Measurements from ENCODE around the gene SGMS1.
A peak's percentile ranks its signal among the peaks of the same experiment; 100 is the strongest.

The SGMS1 gene

GRCh38 chr10:50634479-50634878 is 10.7 kb upstream of the SGMS1 start:
- H3K4me3 ChIP-seq (ENCODE audit: low read depth in 1 of 2, low read length in 2 of 2) = no peak overlapping the region
- no peaks in the 10 kb centered on the region for H3K27me3 ChIP-seq (ENCODE audit: low read depth, low read length)
- no peak overlapping the region for H3K27ac ChIP-seq (ENCODE audit: low read length)
- peaks cover 0 to 3% of the 10 kb centered on the region in 2 donors for H3K36me3 ChIP-seq (ENCODE audit: control insufficient read depth in 1 of 2, insufficient read depth in 2 of 2, low read length in 2 of 2)
- no peaks in the 10 kb centered on the region for H3K9me3 ChIP-seq (ENCODE audit: control insufficient read depth in 1 of 2, low read length in 2 of 2)
- no peaks in the 10 kb centered on the region for H3K4me1 ChIP-seq (ENCODE audit: control insufficient read depth in 1 of 2, insufficient read depth in 2 of 2, low read length in 2 of 2)

GRCh38 chr10:50631052-50631451 is 7.3 kb upstream of the SGMS1 start:
- Histone ChIP-seq H3K36me3 (ENCODE audit: control insufficient read depth in 1 of 2, insufficient read depth in 2 of 2, low read length in 2 of 2) (peaks cover 0 to 6% of the 10 kb centered on the region in 2 donors), H3K9me3 (ENCODE audit: control insufficient read depth in 1 of 2, low read length in 2 of 2) (no peaks in the 10 kb centered on the region), H3K4me1 (ENCODE audit: control insufficient read depth in 1 of 2, insufficient read depth in 2 of 2, low read length in 2 of 2) (peaks cover 0 to 2% of the 10 kb centered on the region in 2 donors), H3K4me3 (ENCODE audit: low read depth in 1 of 2, low read length in 2 of 2) (no peak overlapping the region), H3K27ac (ENCODE audit: low read length) (no peak overlapping the region), H3K27me3 (ENCODE audit: low read depth, low read length) (no peaks in the 10 kb centered on the region)

- no peaks in the 10 kb centered on the region for H3K9me3 ChIP-seq (ENCODE audit: control insufficient read depth in 1 of 2, low read length in 2 of 2)
- no peaks in the 10 kb centered on the region for H3K27me3 ChIP-seq (ENCODE audit: low read depth, low read length)
- peaks cover 4 to 9% of the 10 kb centered on the region in 2 donors for H3K4me1 ChIP-seq (ENCODE audit: control insufficient read depth in 1 of 2, insufficient read depth in 2 of 2, low read length in 2 of 2)
- H3K27ac ChIP-seq (ENCODE audit: low read length) = no peak overlapping the region
- no peak overlapping the region for H3K4me3 ChIP-seq (ENCODE audit: low read depth in 1 of 2, low read length in 2 of 2)
- peaks cover 0 to 9% of the 10 kb centered on the region in 2 donors for H3K36me3 ChIP-seq (ENCODE audit: control insufficient read depth in 1 of 2, insufficient read depth in 2 of 2, low read length in 2 of 2)
Observed at GRCh38 chr10:50629495-50630122, 5.9 kb upstream of the SGMS1 start.

- H3K27ac ChIP-seq (ENCODE audit: low read length) = no peak overlapping the region
- H3K27me3 ChIP-seq (ENCODE audit: low read depth, low read length) = no peaks in the 10 kb centered on the region
- no peaks in the 10 kb centered on the region for H3K9me3 ChIP-seq (ENCODE audit: control insufficient read depth in 1 of 2, low read length in 2 of 2)
- H3K36me3 ChIP-seq (ENCODE audit: control insufficient read depth in 1 of 2, insufficient read depth in 2 of 2, low read length in 2 of 2) = peaks cover 0 to 15% of the 10 kb centered on the region in 2 donors
- peaks cover 4 to 9% of the 10 kb centered on the region in 2 donors for H3K4me1 ChIP-seq (ENCODE audit: control insufficient read depth in 1 of 2, insufficient read depth in 2 of 2, low read length in 2 of 2)
- H3K4me3 ChIP-seq (ENCODE audit: low read depth in 1 of 2, low read length in 2 of 2) = no peak overlapping the region
Observed at GRCh38 chr10:50627896-50628295, 4.1 kb upstream of the SGMS1 start.

- Histone ChIP-seq H3K4me1 (ENCODE audit: control insufficient read depth in 1 of 2, insufficient read depth in 2 of 2, low read length in 2 of 2) (peaks cover 4 to 9% of the 10 kb centered on the region in 2 donors), H3K27ac (ENCODE audit: low read length) (no peak overlapping the region), H3K27me3 (ENCODE audit: low read depth, low read length) (no peaks in the 10 kb centered on the region), H3K4me3 (ENCODE audit: low read depth in 1 of 2, low read length in 2 of 2) (no peak overlapping the region), H3K36me3 (ENCODE audit: control insufficient read depth in 1 of 2, insufficient read depth in 2 of 2, low read length in 2 of 2) (peaks cover 0 to 15% of the 10 kb centered on the region in 2 donors), H3K9me3 (ENCODE audit: control insufficient read depth in 1 of 2, low read length in 2 of 2) (no peaks in the 10 kb centered on the region)
Observed at GRCh38 chr10:50627443-50627842, 3.7 kb upstream of the SGMS1 start.

GRCh38 chr10:50625649-50626132 is 1.9 kb upstream of the SGMS1 start:
- peak overlapping the region; percentile 78 for H3K4me3 ChIP-seq (ENCODE audit: low read depth in 1 of 2, low read length in 2 of 2)
- H3K9me3 ChIP-seq (ENCODE audit: control insufficient read depth in 1 of 2, low read length in 2 of 2) = no peaks in the 10 kb centered on the region
- peaks cover 0 to 15% of the 10 kb centered on the region in 2 donors for H3K36me3 ChIP-seq (ENCODE audit: control insufficient read depth in 1 of 2, insufficient read depth in 2 of 2, low read length in 2 of 2)
- peaks cover 12 to 21% of the 10 kb centered on the region in 2 donors for H3K4me1 ChIP-seq (ENCODE audit: control insufficient read depth in 1 of 2, insufficient read depth in 2 of 2, low read length in 2 of 2)
- no peaks in the 10 kb centered on the region for H3K27me3 ChIP-seq (ENCODE audit: low read depth, low read length)
- H3K27ac ChIP-seq (ENCODE audit: low read length) = peak overlapping the region; percentile 100

- H3K9me3 ChIP-seq (ENCODE audit: control insufficient read depth in 1 of 2, low read length in 2 of 2) = no peaks in the 10 kb centered on the region
- H3K27ac ChIP-seq (ENCODE audit: low read length) = peak overlapping the region; percentile 100
- H3K36me3 ChIP-seq (ENCODE audit: control insufficient read depth in 1 of 2, insufficient read depth in 2 of 2, low read length in 2 of 2) = peaks cover 0 to 15% of the 10 kb centered on the region in 2 donors
- H3K4me3 ChIP-seq (ENCODE audit: low read depth in 1 of 2, low read length in 2 of 2) = peak overlapping the region; percentile 78
- no peaks in the 10 kb centered on the region for H3K27me3 ChIP-seq (ENCODE audit: low read depth, low read length)
- H3K4me1 ChIP-seq (ENCODE audit: control insufficient read depth in 1 of 2, insufficient read depth in 2 of 2, low read length in 2 of 2) = peaks cover 12 to 28% of the 10 kb centered on the region in 2 donors
Observed at GRCh38 chr10:50624866-50625501, 1.2 kb upstream of the SGMS1 start.

- Histone ChIP-seq H3K4me3 (ENCODE audit: low read depth in 1 of 2, low read length in 2 of 2) (peak overlapping the region; percentile 78), H3K27ac (ENCODE audit: low read length) (peak overlapping the region; percentile 100), H3K36me3 (ENCODE audit: control insufficient read depth in 1 of 2, insufficient read depth in 2 of 2, low read length in 2 of 2) (peaks cover 0 to 11% of the 10 kb centered on the region in 2 donors), H3K4me1 (ENCODE audit: control insufficient read depth in 1 of 2, insufficient read depth in 2 of 2, low read length in 2 of 2) (peaks cover 12 to 33% of the 10 kb centered on the region in 2 donors), H3K9me3 (ENCODE audit: control insufficient read depth in 1 of 2, low read length in 2 of 2) (no peaks in the 10 kb centered on the region), H3K27me3 (ENCODE audit: low read depth, low read length) (no peaks in the 10 kb centered on the region)
Observed at GRCh38 chr10:50624413-50624865, 683 bp upstream of the SGMS1 start.

GRCh38 chr10:50622706-50623662 is 772 bp downstream of the SGMS1 start:
- H3K27me3 ChIP-seq (ENCODE audit: low read depth, low read length) = no peaks in the 10 kb centered on the region
- no peaks in the 10 kb centered on the region for H3K9me3 ChIP-seq (ENCODE audit: control insufficient read depth in 1 of 2, low read length in 2 of 2)
- H3K4me1 ChIP-seq (ENCODE audit: control insufficient read depth in 1 of 2, insufficient read depth in 2 of 2, low read length in 2 of 2) = peaks cover 12 to 44% of the 10 kb centered on the region in 2 donors
- peak overlapping the region; percentile 94 for H3K27ac ChIP-seq (ENCODE audit: low read length)
- H3K4me3 ChIP-seq (ENCODE audit: low read depth in 1 of 2, low read length in 2 of 2) = peak overlapping the region; percentile 78 to 79
- peaks cover 0 to 9% of the 10 kb centered on the region in 2 donors for H3K36me3 ChIP-seq (ENCODE audit: control insufficient read depth in 1 of 2, insufficient read depth in 2 of 2, low read length in 2 of 2)

GRCh38 chr10:50621968-50622705 is 1.6 kb downstream of the SGMS1 start:
- Histone ChIP-seq H3K36me3 (ENCODE audit: control insufficient read depth in 1 of 2, insufficient read depth in 2 of 2, low read length in 2 of 2) (peaks cover 0 to 9% of the 10 kb centered on the region in 2 donors), H3K4me1 (ENCODE audit: control insufficient read depth in 1 of 2, insufficient read depth in 2 of 2, low read length in 2 of 2) (peaks cover 12 to 44% of the 10 kb centered on the region in 2 donors), H3K27ac (ENCODE audit: low read length) (peak overlapping the region; percentile 94), H3K4me3 (ENCODE audit: low read depth in 1 of 2, low read length in 2 of 2) (peak overlapping the region; percentile 78 to 79), H3K27me3 (ENCODE audit: low read depth, low read length) (no peaks in the 10 kb centered on the region), H3K9me3 (ENCODE audit: control insufficient read depth in 1 of 2, low read length in 2 of 2) (no peaks in the 10 kb centered on the region)

Measured in muscle layer of duodenum (tissue), 2 donors.